WTC11 (cell line): Measurements from ENCODE around the gene GLCCI1. TPM values are rescaled to one million over a fixed set of nuclear protein-coding genes. Genes with fewer than 3 reads are reported as not detected.
"Not testable (repeated sequence)": the region's sequence is repeated elsewhere in the genome, so short reads cannot be mapped to it uniquely, and the experiment has no call there.

Experiments used
- ATAC-seq: fragments of 200-7000 bp; cut with Tn5 transposase; 2 replicates; pipeline ENCODE4 v1.10.0; 2021; ENCODE audit warnings: mild to moderate bottlenecking, moderate library complexity
- CTCF ChIA-PET: fragments of 300-600 bp; sonication (Branson Sonifier 250); formaldehyde crosslinking; loops from one replicate; lab custom pipeline; 2021; ENCODE audit warnings: antibody characterized with exemption; lab: Charles Lee
- POLR2A ChIA-PET: fragments of 350-600 bp; sonication (Branson Sonifier 250); formaldehyde crosslinking; loops from one replicate; lab custom pipeline; 2021; ENCODE audit warnings: antibody characterized with exemption; lab: Charles Lee
- DNase-seq: peaks from one replicate; pipeline ENCODE4 v3.0.0; 2021; ENCODE audit warnings: low spot score
- H3K27ac Mint-ChIP-seq: 2 replicates; pipeline ENCODE4 v1.8.0; 2021; ENCODE audit warnings: mixed read lengths
- H3K27me3 Mint-ChIP-seq: 2 replicates; pipeline ENCODE4 v1.8.0; 2021; ENCODE audit warnings: low read depth, mild to moderate bottlenecking, moderate library complexity, mixed read lengths
- H3K36me3 Mint-ChIP-seq: 2 replicates; pipeline ENCODE4 v1.8.0; 2021; ENCODE audit warnings: mixed read lengths
- H3K4me1 Mint-ChIP-seq: 2 replicates; pipeline ENCODE4 v1.8.0; 2022; ENCODE audit warnings: mixed read lengths
- H3K4me3 Mint-ChIP-seq: 2 replicates; pipeline ENCODE4 v1.8.0; 2021; ENCODE audit warnings: mild to moderate bottlenecking, moderate library complexity, mixed read lengths
- H3K9me3 Mint-ChIP-seq: 2 replicates; pipeline ENCODE4 v1.8.0; 2021; ENCODE audit warnings: mixed read lengths
- ARID4B ChIP-seq: sonication (generic); formaldehyde crosslinking; IDR thresholded peaks from 2 replicates; pipeline ENCODE4 v1.8.0; 2023; ENCODE audit warnings: missing genetic modification reagents, mild to moderate bottlenecking, borderline replicate concordance
- CREB1 ChIP-seq: sonication (generic); formaldehyde crosslinking; IDR thresholded peaks from 2 replicates; pipeline ENCODE4 v1.8.0; 2023; ENCODE audit warnings: mild to moderate bottlenecking, missing genetic modification reagents
- E2F1 ChIP-seq: sonication (generic); formaldehyde crosslinking; IDR thresholded peaks from 2 replicates; pipeline ENCODE4 v1.8.0; 2022; ENCODE audit warnings: mild to moderate bottlenecking, missing genetic modification reagents
- ERG ChIP-seq: fragments of 250-450 bp; sonication (Bioruptor Pico); IDR thresholded peaks from 2 replicates; pipeline ENCODE4 v1.8.0; 2021; ENCODE audit warnings: mild to moderate bottlenecking
- GABPB1 ChIP-seq: sonication (generic); formaldehyde crosslinking; IDR thresholded peaks from 2 replicates; pipeline ENCODE4 v1.8.1; 2023; ENCODE audit warnings: mild to moderate bottlenecking, missing genetic modification reagents
- NFYB ChIP-seq: sonication (generic); formaldehyde crosslinking; conservative IDR thresholded peaks from 2 replicates; pipeline ENCODE4 v1.8.0; 2022; ENCODE audit warnings: low read depth, missing genetic modification reagents
- OVOL2 ChIP-seq: fragments of 250-450 bp; sonication (Bioruptor Pico); IDR thresholded peaks from 2 replicates; pipeline ENCODE4 v1.9.0; 2021; ENCODE audit warnings: mild to moderate bottlenecking, borderline replicate concordance
- TCF7 ChIP-seq: sonication (generic); formaldehyde crosslinking; IDR thresholded peaks from 2 replicates; pipeline ENCODE4 v1.8.0; 2022; ENCODE audit warnings: mild to moderate bottlenecking, low read depth, missing genetic modification reagents, moderate library complexity
- ZNF416 ChIP-seq: fragments of 250-450 bp; sonication (Bioruptor Pico); IDR thresholded peaks from 2 replicates; pipeline ENCODE4 v1.9.0; 2021; ENCODE audit warnings: mild to moderate bottlenecking, inconsistent platforms
- ZNF425 ChIP-seq: fragments of 250-450 bp; sonication (Bioruptor Pico); conservative IDR thresholded peaks from 2 replicates; pipeline ENCODE4 v1.9.0; 2021; ENCODE audit warnings: mild to moderate bottlenecking
- total RNA-seq: library from RNA; stranded (reverse); gene quantifications from 3 replicates; pipeline ENCODE4 v1.2.3, GENCODE V29; 2021
- TF ChIP-seq, protein P1 (sequence below): sonication (generic); formaldehyde crosslinking; IDR thresholded peaks from 2 replicates; pipeline ENCODE4 v1.8.1; 2022; ENCODE audit warnings: mild to moderate bottlenecking, moderate library complexity, missing genetic modification reagents
- TF ChIP-seq, protein P2 (sequence below): sonication (generic); formaldehyde crosslinking; IDR thresholded peaks from 2 replicates; pipeline ENCODE4 v1.8.1; 2022; ENCODE audit warnings: low read depth, mild to moderate bottlenecking, moderate library complexity, missing genetic modification reagents, borderline replicate concordance
- TF ChIP-seq, protein P3 (sequence below): sonication (generic); formaldehyde crosslinking; IDR thresholded peaks from 2 replicates; pipeline ENCODE4 v1.8.1; 2023; ENCODE audit warnings: mild to moderate bottlenecking, missing genetic modification reagents, moderate library complexity

Gene GLCCI1
- total RNA-seq, 1 experiment from 2014 or later: 23.8 TPM

GRCh38 chr7:8094164-8095140 lies 125.9 kb downstream of the GLCCI1 start:
- TF ChIP-seq, protein P1, sequence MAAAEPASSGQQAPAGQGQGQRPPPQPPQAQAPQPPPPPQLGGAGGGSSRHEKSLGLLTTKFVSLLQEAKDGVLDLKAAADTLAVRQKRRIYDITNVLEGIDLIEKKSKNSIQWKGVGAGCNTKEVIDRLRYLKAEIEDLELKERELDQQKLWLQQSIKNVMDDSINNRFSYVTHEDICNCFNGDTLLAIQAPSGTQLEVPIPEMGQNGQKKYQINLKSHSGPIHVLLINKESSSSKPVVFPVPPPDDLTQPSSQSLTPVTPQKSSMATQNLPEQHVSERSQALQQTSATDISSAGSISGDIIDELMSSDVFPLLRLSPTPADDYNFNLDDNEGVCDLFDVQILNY: no peak
- no peak for TF ChIP-seq CREB1 (CRISPR knock-in tag)
- TF ChIP-seq, protein P2, sequence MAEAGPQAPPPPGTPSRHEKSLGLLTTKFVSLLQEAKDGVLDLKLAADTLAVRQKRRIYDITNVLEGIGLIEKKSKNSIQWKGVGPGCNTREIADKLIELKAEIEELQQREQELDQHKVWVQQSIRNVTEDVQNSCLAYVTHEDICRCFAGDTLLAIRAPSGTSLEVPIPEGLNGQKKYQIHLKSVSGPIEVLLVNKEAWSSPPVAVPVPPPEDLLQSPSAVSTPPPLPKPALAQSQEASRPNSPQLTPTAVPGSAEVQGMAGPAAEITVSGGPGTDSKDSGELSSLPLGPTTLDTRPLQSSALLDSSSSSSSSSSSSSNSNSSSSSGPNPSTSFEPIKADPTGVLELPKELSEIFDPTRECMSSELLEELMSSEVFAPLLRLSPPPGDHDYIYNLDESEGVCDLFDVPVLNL (CRISPR knock-in tag): no peak
- TF ChIP-seq NFYB: no peak
- peaks cover 5% of the 10 kb centered on the region for H3K36me3 Mint-ChIP-seq
- H3K4me1 Mint-ChIP-seq: peaks cover 3% of the 10 kb centered on the region; the same call in 1 of the 2 replicates
- no peaks in the 10 kb centered on the region for H3K27me3 Mint-ChIP-seq
- peaks cover 10% of the 10 kb centered on the region for H3K9me3 Mint-ChIP-seq
- no peak overlapping the region for H3K4me3 Mint-ChIP-seq
- no peak overlapping the region for H3K27ac Mint-ChIP-seq
- DNase-seq (no peak), ATAC-seq (no peak)
- POLR2A ChIA-PET: no interaction called here
- CTCF ChIA-PET: no interaction called here

DNA sequence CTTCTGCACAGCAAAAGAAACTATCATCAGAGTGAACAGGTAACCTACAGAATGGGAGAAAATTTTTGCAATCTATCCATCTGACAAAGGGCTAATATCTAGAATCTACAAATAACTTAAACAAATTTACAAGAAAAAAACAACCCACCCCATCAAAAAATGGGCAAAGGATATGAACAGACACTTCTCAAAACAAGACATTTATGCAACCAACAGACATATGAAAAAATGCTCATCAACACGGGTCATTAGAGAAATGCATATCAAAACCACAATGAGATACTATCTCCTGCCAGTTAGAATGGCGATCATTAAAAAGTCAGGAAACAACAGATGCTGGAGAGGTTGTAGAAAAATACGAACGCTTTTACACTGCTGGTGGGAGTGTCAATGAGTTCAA lies 132.7 kb downstream of the GLCCI1 start:
- ATAC-seq, H3K27ac Mint-ChIP-seq, DNase-seq, H3K36me3 Mint-ChIP-seq, H3K4me3 Mint-ChIP-seq, H3K4me1 Mint-ChIP-seq, POLR2A ChIA-PET, CTCF ChIA-PET, H3K27me3 Mint-ChIP-seq: not testable (repeated sequence)
- peaks cover 24% of the 10 kb centered on the region for H3K9me3 Mint-ChIP-seq

GRCh38 chr7:8103282-8103681 lies 134.7 kb downstream of the GLCCI1 start:
- POLR2A ChIA-PET: no interaction called here
- peaks cover 23% of the 10 kb centered on the region for H3K9me3 Mint-ChIP-seq
- no peak overlapping the region for H3K4me3 Mint-ChIP-seq
- DNase-seq: no peak
- TF ChIP-seq, protein P3, sequence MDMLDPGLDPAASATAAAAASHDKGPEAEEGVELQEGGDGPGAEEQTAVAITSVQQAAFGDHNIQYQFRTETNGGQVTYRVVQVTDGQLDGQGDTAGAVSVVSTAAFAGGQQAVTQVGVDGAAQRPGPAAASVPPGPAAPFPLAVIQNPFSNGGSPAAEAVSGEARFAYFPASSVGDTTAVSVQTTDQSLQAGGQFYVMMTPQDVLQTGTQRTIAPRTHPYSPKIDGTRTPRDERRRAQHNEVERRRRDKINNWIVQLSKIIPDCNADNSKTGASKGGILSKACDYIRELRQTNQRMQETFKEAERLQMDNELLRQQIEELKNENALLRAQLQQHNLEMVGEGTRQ (CRISPR knock-in tag): no peak
- TF ChIP-seq E2F1 (no peak), ZNF425 (CRISPR knock-in tag) (no peak)
- TF ChIP-seq, all 79 proteins: peak for 0
- no peaks in the 10 kb centered on the region for H3K27me3 Mint-ChIP-seq
- CTCF ChIA-PET: no interaction called here
- no peak overlapping the region for H3K27ac Mint-ChIP-seq
- H3K4me1 Mint-ChIP-seq: peaks cover 9% of the 10 kb centered on the region
- 0 out of 2 replicates have a peak, but pooled peaks cover 4% of the 10 kb centered on the region for H3K36me3 Mint-ChIP-seq
- no peak for ATAC-seq

DNA sequence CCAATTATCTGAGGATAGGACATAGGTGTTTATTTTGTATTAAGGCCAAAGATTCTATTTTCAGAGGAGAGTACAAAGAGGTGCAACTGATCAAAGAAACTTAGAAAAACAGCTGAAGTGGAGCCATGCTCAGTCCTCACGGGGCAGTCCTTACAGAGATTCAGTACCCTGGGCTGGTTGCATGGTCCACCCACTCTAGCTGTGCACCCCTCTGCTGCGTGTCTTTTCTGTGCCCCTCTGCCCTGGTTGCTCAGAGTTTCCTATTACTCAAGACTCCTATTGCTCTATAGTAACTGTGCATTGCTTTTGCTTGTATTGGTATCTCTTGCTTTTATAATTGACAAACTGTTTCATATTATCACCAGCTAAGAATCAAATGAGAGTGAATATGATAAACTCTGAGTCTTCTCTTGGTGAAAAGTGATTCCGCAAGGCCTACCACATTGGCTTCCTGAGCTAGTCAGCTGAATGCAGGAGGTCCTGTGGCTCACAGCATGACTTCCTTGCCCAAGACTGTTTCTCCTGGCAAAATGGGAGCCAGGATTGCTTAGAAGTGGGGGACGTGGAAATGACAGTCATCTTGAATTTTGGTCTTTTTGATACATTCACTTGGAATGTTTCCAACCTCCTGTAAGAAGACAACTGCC lies 137.0 kb downstream of the GLCCI1 start:
- peaks cover 18% of the 10 kb centered on the region for H3K9me3 Mint-ChIP-seq
- TF ChIP-seq ARID4B (CRISPR knock-in tag) (no peak), GABPB1 (CRISPR knock-in tag) (no peak), OVOL2 (CRISPR knock-in tag) (no peak), ZNF416 (CRISPR knock-in tag) (no peak), ERG (no peak), TCF7 (CRISPR knock-in tag) (no peak)

More for the DNA sequence above, 137.0 kb downstream of the GLCCI1 start:
- H3K27me3 Mint-ChIP-seq: no peaks in the 10 kb centered on the region
- H3K27ac Mint-ChIP-seq: no peak overlapping the region
- DNase-seq (no peak), ATAC-seq (no peak)
- ChIA-PET CTCF (interaction anchor here (0.5 kb wide), 1 partner anchor 19 kb away, joined by 3 read pairs; no protein-coding TSS in a partner anchor), POLR2A (no interaction called here)
- peaks cover 21% of the 10 kb centered on the region for H3K4me1 Mint-ChIP-seq
- no peak overlapping the region for H3K4me3 Mint-ChIP-seq
- H3K36me3 Mint-ChIP-seq: 0 out of 2 replicates have a peak, but pooled peaks cover 4% of the 10 kb centered on the region
